Measurements from ENCODE around the gene UTP15.

Gene UTP15

GRCh38 chr5:73544429-73545402, 20.8 kb upstream of the UTP15 start:
- Mint-ChIP-seq H3K27me3 (peaks cover 10% of the 10 kb centered on the region), H3K27ac (no peak overlapping the region)

GRCh38 chr5:73545403-73545779, 20.2 kb upstream of the UTP15 start:
- H3K4me3 Mint-ChIP-seq: no peak overlapping the region
- no peak overlapping the region for H3K27ac Mint-ChIP-seq
- H3K27me3 Mint-ChIP-seq: peaks cover 6% of the 10 kb centered on the region
- H3K4me1 Mint-ChIP-seq: no peaks in the 10 kb centered on the region
- no peaks in the 10 kb centered on the region for H3K9me3 Mint-ChIP-seq
- no peaks in the 10 kb centered on the region for H3K36me3 Mint-ChIP-seq

More at GRCh38 chr5:73544429-73545402, 20.8 kb upstream of the UTP15 start:
- Mint-ChIP-seq H3K36me3 (no peaks in the 10 kb centered on the region), H3K4me3 (no peak overlapping the region), H3K9me3 (no peaks in the 10 kb centered on the region), H3K4me1 (no peaks in the 10 kb centered on the region)

- Mint-ChIP-seq H3K27me3 (peaks cover 3% of the 10 kb centered on the region), H3K27ac (no peak overlapping the region), H3K36me3 (peaks cover 6% of the 10 kb centered on the region), H3K4me3 (no peak overlapping the region), H3K4me1 (no peaks in the 10 kb centered on the region), H3K9me3 (no peaks in the 10 kb centered on the region)
Measured at GRCh38 chr5:73550016-73550415, 15.5 kb upstream of the UTP15 start.

- H3K4me1 Mint-ChIP-seq: no peaks in the 10 kb centered on the region
- H3K9me3 Mint-ChIP-seq: no peaks in the 10 kb centered on the region
- H3K36me3 Mint-ChIP-seq: peaks cover 8% of the 10 kb centered on the region
- no peaks in the 10 kb centered on the region for H3K27me3 Mint-ChIP-seq
- no peak overlapping the region for H3K27ac Mint-ChIP-seq
- no peak overlapping the region for H3K4me3 Mint-ChIP-seq
Measured at GRCh38 chr5:73552642-73553041, 12.9 kb upstream of the UTP15 start.

- no peaks in the 10 kb centered on the region for H3K27me3 Mint-ChIP-seq
- no peak overlapping the region for H3K27ac Mint-ChIP-seq
- H3K9me3 Mint-ChIP-seq: no peaks in the 10 kb centered on the region
- peaks cover 13% of the 10 kb centered on the region for H3K36me3 Mint-ChIP-seq
- no peak overlapping the region for H3K4me3 Mint-ChIP-seq
- peaks cover 27% of the 10 kb centered on the region for H3K4me1 Mint-ChIP-seq
Measured at GRCh38 chr5:73558950-73559349, 6.6 kb upstream of the UTP15 start.

DNA sequence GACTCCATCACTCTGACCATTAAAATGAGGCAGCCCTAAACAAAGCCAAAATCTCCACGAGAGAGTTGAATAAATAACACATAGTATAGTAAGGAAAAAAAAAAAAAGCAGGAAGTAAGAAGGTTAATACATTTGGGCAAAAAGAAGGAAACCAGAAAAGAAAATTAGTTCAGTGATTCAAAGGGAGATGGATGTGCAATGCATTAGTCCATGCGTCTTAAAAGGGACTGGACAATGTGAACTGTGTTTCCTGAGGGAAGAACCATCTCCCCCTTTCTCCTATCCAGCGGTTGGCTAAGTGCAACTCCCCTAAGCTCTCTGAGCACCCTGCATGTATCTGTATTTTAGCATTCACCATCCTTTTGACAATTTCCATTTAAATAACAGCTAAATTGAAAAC, 1.5 kb upstream of the UTP15 start:
- peaks cover 49% of the 10 kb centered on the region for H3K4me1 Mint-ChIP-seq
- H3K4me3 Mint-ChIP-seq: peak overlapping the region; percentile 100
- H3K27ac Mint-ChIP-seq: peak overlapping the region; percentile 86
- H3K36me3 Mint-ChIP-seq: peaks cover 10% of the 10 kb centered on the region
- no peaks in the 10 kb centered on the region for H3K27me3 Mint-ChIP-seq
- no peaks in the 10 kb centered on the region for H3K9me3 Mint-ChIP-seq

GRCh38 chr5:73564675-73565074, 868 bp upstream of the UTP15 start:
- Mint-ChIP-seq H3K27ac (peak overlapping the region; percentile 100), H3K9me3 (no peaks in the 10 kb centered on the region), H3K4me3 (peak overlapping the region; percentile 100), H3K4me1 (peaks cover 49% of the 10 kb centered on the region), H3K36me3 (peaks cover 10% of the 10 kb centered on the region), H3K27me3 (no peaks in the 10 kb centered on the region)

GRCh38 chr5:73565969-73566547, 515 bp downstream of the UTP15 start:
- H3K4me1 Mint-ChIP-seq: peaks cover 42% of the 10 kb centered on the region
- peaks cover 7% of the 10 kb centered on the region for H3K36me3 Mint-ChIP-seq
- H3K27ac Mint-ChIP-seq: peak overlapping the region; percentile 100
- H3K27me3 Mint-ChIP-seq: no peaks in the 10 kb centered on the region
- H3K9me3 Mint-ChIP-seq: no peaks in the 10 kb centered on the region
- H3K4me3 Mint-ChIP-seq: peak overlapping the region; percentile 100

DNA sequence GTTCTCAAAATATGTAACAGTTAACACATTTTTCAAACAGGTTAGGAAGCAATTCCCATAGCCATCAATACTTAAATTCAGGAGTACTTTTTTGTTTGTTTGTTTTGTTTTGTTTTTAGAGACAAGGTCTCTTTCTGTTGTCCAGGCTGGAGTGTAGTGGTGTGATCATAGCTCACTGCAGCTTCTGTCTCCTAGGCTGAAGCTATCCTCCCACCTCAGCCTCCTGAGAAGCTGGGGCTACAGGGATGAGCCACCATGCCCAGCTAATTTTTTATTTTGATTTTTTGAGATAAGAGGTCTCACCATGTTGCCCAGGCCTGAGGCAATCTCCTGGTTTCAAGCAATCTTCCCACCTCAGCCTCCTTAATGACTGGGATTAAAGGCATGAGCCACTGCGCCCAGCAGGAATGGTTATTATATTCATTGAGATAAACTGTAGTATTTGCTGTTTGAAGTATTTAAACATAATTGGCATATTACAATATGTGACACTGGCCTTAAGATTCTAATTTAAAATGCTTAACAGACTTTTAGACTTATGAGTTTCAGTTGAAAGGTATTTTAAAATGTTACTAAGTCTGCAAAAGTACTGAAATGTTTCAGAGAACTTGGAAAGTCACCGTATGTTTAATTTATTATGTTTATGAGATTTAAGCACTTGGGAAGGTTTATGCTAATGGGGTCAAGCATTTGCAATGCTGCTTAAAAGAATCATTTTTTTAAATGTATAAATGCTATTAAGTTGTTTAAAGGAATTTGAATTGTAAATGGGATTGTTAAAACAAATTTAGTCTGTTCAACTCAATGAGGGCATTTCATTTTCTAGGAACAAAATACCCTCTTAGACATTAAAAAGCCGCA, 17.0 kb downstream of the UTP15 start:
- H3K36me3 Mint-ChIP-seq: peaks cover 16% of the 10 kb centered on the region
- H3K27ac Mint-ChIP-seq: no peak overlapping the region
- H3K27me3 Mint-ChIP-seq: no peaks in the 10 kb centered on the region
- H3K4me3 Mint-ChIP-seq: no peak overlapping the region
- no peaks in the 10 kb centered on the region for H3K9me3 Mint-ChIP-seq
- peaks cover 3% of the 10 kb centered on the region for H3K4me1 Mint-ChIP-seq

DNA sequence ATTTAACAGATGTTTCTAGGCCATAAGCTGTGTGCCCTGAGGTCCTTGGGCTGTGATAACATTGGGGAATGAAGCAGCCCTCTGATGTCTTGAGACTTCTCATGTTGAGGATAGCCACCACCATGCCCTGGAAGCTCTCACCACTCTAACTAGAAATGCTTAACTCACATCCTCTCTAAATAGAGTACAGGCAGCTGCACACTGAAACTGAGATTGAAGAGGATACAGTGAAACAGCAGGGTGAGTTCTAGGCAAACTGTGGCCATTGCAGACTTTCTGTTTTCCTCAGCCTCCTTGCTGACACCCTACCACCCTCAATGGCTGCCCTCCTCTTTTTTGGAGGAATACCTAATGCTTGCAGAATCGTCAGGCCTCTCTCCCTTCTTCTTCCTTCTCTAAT, 22.4 kb downstream of the UTP15 start:
- Mint-ChIP-seq H3K27ac (no peak overlapping the region), H3K4me3 (no peak overlapping the region), H3K27me3 (no peaks in the 10 kb centered on the region), H3K4me1 (no peaks in the 10 kb centered on the region), H3K9me3 (no peaks in the 10 kb centered on the region), H3K36me3 (peaks cover 2% of the 10 kb centered on the region)

DNA sequence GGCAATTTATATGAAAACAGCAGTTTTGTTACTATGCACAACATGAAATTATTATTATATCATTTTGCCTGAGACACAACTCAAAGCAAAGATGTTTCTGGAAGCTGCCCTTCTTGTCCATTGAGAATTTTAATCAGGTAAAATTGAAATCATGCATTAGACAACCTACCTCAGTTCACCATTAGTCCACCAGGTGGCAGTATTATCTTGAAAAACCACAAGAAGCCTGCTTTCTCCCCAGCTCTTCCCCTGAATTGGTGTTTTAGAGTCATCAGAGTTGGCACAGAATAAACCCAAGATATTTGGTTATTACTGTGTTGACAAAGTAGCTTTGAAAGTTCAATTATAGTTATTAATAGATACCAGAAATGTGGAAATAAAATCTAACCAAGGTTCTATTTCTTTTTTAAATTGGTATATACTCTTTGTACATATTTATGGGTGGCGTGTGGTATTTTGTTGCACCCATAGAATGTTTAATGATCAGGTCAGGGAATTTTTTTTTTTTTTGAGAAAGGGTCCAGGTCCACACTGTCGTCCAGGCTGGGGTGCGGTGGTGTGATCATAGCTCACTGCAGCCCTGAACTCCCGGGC, 25.7 kb downstream of the UTP15 start:
- Mint-ChIP-seq H3K9me3 (no peaks in the 10 kb centered on the region), H3K36me3 (peaks cover 2% of the 10 kb centered on the region), H3K27me3 (no peaks in the 10 kb centered on the region), H3K27ac (no peak overlapping the region), H3K4me1 (no peaks in the 10 kb centered on the region), H3K4me3 (no peak overlapping the region)

GRCh38 chr5:73591698-73592501, 26.4 kb downstream of the UTP15 start:
- H3K27ac Mint-ChIP-seq: no peak overlapping the region
- H3K27me3 Mint-ChIP-seq: no peaks in the 10 kb centered on the region
- H3K4me3 Mint-ChIP-seq: no peak overlapping the region
- no peaks in the 10 kb centered on the region for H3K9me3 Mint-ChIP-seq
- H3K36me3 Mint-ChIP-seq: peaks cover 2% of the 10 kb centered on the region
- H3K4me1 Mint-ChIP-seq: no peaks in the 10 kb centered on the region

- peaks cover 2% of the 10 kb centered on the region for H3K36me3 Mint-ChIP-seq
- no peaks in the 10 kb centered on the region for H3K9me3 Mint-ChIP-seq
- no peaks in the 10 kb centered on the region for H3K4me1 Mint-ChIP-seq
- H3K27ac Mint-ChIP-seq: no peak overlapping the region
- no peaks in the 10 kb centered on the region for H3K27me3 Mint-ChIP-seq
- no peak overlapping the region for H3K4me3 Mint-ChIP-seq
Measured at GRCh38 chr5:73592551-73592950, 27.0 kb downstream of the UTP15 start.

DNA sequence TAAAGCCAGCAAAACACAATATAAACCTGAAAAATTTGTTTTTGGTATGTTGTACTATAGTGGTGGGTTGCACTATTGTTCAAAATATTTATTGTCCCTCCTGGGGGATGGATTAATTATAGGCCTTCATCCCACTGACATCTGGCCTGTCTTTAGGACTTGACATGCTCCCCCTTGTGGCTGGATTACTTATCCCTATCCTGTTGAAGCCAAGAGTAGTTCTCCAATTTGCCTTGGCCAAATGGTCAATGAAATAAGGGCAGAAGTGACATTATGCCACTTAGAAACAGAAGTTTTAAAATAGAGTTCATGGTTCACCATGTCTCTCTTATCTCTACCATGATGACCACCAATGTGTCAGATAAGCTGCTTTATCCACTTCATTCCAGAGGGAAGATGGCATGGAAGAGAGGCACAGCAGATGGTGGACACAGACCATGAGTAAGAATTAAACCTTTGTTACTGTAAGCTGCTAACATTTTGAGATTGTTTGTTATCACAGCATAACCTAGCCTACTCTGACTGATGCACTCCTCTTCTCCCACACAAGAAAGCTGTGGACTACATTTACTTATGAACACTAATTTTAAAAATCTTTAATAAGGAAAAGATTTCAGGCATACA, 31.3 kb downstream of the UTP15 start:
- H3K9me3 Mint-ChIP-seq: peaks cover 4% of the 10 kb centered on the region
- H3K4me3 Mint-ChIP-seq: no peak overlapping the region
- peaks cover 5% of the 10 kb centered on the region for H3K27me3 Mint-ChIP-seq
- peaks cover 2% of the 10 kb centered on the region for H3K36me3 Mint-ChIP-seq
- H3K4me1 Mint-ChIP-seq: no peaks in the 10 kb centered on the region
- no peak overlapping the region for H3K27ac Mint-ChIP-seq

All from activated naive CD4-positive, alpha-beta T cell treated with anti-CD3 and anti-CD28 coated beads, Interleukin-2, amount 50 U/mL, for 24 hours (primary cell).